DMS53 (cell line): ENCODE measurements around the gene PPP1R9B.

Experiments used
- DNase-seq: peaks from one replicate; lab custom pipeline; 2025; lab: John Stamatoyannopoulos, UW

PPP1R9B gene

GRCh38 chr17:50172130-50172529 lies 21.7 kb upstream of the PPP1R9B start:
- no peak for DNase-seq

GRCh38 chr17:50171371-50172071 lies 21.0 kb upstream of the PPP1R9B start:
- DNase-seq, result no peak

- peak; percentile 60 for DNase-seq
Measured at GRCh38 chr17:50170662-50171370, 20.3 kb upstream of the PPP1R9B start.

- peak; percentile 24 for DNase-seq
Measured at GRCh38 chr17:50169881-50170459, 19.5 kb upstream of the PPP1R9B start.

- DNase-seq, result peak; percentile 83
Measured at GRCh38 chr17:50169121-50169764, 18.8 kb upstream of the PPP1R9B start.

- DNase-seq, result no peak
Measured at GRCh38 chr17:50168319-50168718, 17.8 kb upstream of the PPP1R9B start.

GRCh38 chr17:50167371-50167770 lies 16.9 kb upstream of the PPP1R9B start:
- no peak for DNase-seq

GRCh38 chr17:50166518-50167181 lies 16.2 kb upstream of the PPP1R9B start:
- no peak for DNase-seq

GRCh38 chr17:50165867-50166517 lies 15.5 kb upstream of the PPP1R9B start, which contains the start of gene SGCA:
TSS of gene SGCA (plus strand) at chr17:50166005. CDS start at chr17:50166041, 36 bp downstream.
- DNase-seq, result no peak

GRCh38 chr17:50165466-50165865 lies 15.0 kb upstream of the PPP1R9B start:
- DNase-seq, result no peak

GRCh38 chr17:50165066-50165465 lies 14.6 kb upstream of the PPP1R9B start:
- DNase-seq, result no peak

- no peak for DNase-seq
Measured at GRCh38 chr17:50164697-50164988, 14.2 kb upstream of the PPP1R9B start.

GRCh38 chr17:50163843-50164696 lies 13.6 kb upstream of the PPP1R9B start:
- no peak for DNase-seq

- DNase-seq, result no peak
Measured at GRCh38 chr17:50162466-50163254, 12.2 kb upstream of the PPP1R9B start.

- no peak for DNase-seq
Measured at GRCh38 chr17:50161911-50162288, 11.4 kb upstream of the PPP1R9B start.

- peak; percentile 96 for DNase-seq
Measured at GRCh38 chr17:50161023-50161910, 10.8 kb upstream of the PPP1R9B start.

- DNase-seq, result no peak
Measured at GRCh38 chr17:50157891-50158290, 7.4 kb upstream of the PPP1R9B start.

- no peak for DNase-seq
Measured at GRCh38 chr17:50155115-50155819, 4.8 kb upstream of the PPP1R9B start.
